Measurements from ENCODE around the gene MRTFA. TPM values are rescaled to one million over a fixed set of nuclear protein-coding genes. Genes with fewer than 3 reads are reported as not detected.

The MRTFA gene
- total RNA-seq, 2 experiments from 2014 or later = 44.1 to 45.5 TPM

DNA sequence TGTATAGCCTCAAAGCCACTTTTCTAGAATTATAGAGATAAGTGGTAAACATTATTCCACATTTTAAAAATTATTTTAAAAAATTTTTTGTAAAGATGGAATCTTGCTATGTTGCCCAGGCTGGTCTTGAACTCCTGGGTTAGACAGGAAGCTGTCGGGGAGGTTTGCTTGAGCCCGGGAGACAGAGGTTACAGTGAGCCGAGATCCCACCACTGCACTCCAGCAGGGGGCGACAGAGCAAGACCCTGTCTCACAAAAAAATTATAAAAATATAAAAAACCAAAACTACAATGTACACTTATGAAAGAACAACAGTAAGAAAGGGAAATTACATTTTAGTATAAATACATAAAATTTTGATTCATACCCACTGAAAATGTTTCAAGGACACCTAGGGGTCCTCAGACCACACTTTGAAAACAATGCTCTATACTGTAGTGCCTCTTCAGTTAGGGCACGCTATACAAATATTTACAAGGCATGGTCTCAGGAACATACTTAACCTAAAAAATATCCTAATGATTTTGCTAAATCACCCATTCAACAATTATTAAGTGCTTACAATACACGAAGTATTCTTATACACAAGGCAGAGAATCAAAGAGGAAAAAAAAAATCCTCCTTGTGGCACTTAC is 111.2 kb downstream of the MRTFA start:
- POLR2A ChIA-PET = no interaction called here
- CTCF ChIA-PET = interaction anchor here (0.7 to 12.5 kb wide), 25 partner anchors 9 to 374 kb away, joined by 3 to 218 read pairs (median 4); partner anchors contain the start of gene MRTFA
- H3K27ac Mint-ChIP-seq = no peak overlapping the region
- H3K36me3 Mint-ChIP-seq = peaks cover 3% of the 10 kb centered on the region
- H3K27me3 Mint-ChIP-seq = no peaks in the 10 kb centered on the region
- no peak overlapping the region for H3K4me3 Mint-ChIP-seq
- H3K4me1 Mint-ChIP-seq (ENCODE audit: low read depth) = peaks cover 37% of the 10 kb centered on the region
- intact Hi-C loops (cut with micrococcal nuclease) = loop anchor here (1.0 to 2.0 kb wide), 2 partner anchors 111 to 121 kb away; partner anchors contain the start of gene MRTFA
- no peaks in the 10 kb centered on the region for H3K9me3 Mint-ChIP-seq
- peak; percentile 82 for DNase-seq

DNA sequence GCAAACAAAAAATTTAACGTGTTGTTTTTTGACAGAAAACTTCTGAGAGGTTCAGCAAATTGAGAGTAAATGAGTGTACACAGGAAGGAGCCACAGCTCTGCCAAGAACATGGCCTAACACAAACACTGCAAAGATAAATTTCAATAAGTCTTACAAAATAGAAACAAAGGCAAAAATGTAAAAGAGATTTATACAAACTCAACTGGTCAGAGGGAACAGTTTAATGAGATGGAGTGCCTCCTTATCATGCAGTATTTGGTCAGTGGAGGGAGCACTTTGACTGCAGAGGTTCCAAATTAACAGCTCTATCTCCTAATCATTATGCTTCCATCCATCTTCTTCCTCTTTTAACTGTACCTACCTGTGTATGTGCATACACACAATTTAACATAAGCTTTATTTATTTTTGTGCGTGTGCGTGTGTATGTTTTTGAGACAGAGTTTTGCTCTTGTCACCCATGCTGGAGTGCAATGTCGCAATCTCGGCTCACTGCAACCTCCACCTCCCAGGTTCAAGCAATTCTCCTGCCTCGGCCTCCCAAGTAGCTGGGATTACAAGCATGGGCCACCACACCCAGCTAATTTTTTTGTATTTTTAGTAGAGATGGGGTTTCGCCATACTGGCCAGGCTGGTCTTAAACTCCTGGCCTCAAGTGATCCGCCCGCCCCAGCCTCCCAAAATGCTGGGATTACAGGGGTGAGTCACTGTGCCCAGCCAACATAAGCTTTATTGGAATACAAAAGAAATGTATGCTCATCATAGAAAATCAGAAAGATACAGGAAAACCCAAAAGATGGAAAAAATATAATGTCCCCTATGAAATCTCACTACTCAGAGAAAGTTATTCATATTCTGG is 111.9 kb downstream of the MRTFA start:
- DNase-seq = no peak
- H3K36me3 Mint-ChIP-seq = peaks cover 3% of the 10 kb centered on the region
- H3K27me3 Mint-ChIP-seq = no peaks in the 10 kb centered on the region
- no peaks in the 10 kb centered on the region for H3K9me3 Mint-ChIP-seq
- peaks cover 36% of the 10 kb centered on the region for H3K4me1 Mint-ChIP-seq (ENCODE audit: low read depth)
- ChIA-PET POLR2A (interaction anchor here (0.7 kb wide), 1 partner anchor 9 kb away, joined by 4 read pairs; no protein-coding TSS in a partner anchor), CTCF (interaction anchor here (0.7 to 12.5 kb wide), 27 partner anchors 8 to 375 kb away, joined by 3 to 218 read pairs (median 4); partner anchors contain the start of gene MRTFA)
- no peak overlapping the region for H3K27ac Mint-ChIP-seq
- H3K4me3 Mint-ChIP-seq = no peak overlapping the region
- intact Hi-C loops (cut with micrococcal nuclease) = loop anchor here (1.0 to 2.0 kb wide), 2 partner anchors 112 to 122 kb away; partner anchors contain the start of gene MRTFA

DNA sequence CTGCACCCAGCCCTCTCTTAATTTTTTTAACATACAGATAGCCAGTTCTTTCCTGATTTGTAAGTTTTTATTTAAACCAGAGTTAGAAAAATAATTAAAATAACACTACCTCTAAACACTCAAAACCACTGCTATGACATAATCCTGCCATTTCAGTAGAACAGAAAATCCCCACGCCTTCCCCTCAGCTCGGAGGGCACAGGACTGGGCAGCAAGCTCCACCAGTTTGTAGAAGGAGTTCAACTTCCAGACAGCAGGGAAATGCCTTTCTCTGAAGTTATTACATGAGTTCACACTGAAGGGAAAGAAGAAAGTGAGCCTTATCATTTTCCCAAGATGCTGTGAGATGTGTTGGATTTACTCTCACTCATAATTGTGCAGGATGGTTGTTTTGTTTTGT is 114.4 kb downstream of the MRTFA start:
- Mint-ChIP-seq H3K4me3 (no peak overlapping the region), H3K9me3 (no peaks in the 10 kb centered on the region), H3K27me3 (no peaks in the 10 kb centered on the region), H3K4me1 (ENCODE audit: low read depth) (peaks cover 43% of the 10 kb centered on the region), H3K27ac (no peak overlapping the region), H3K36me3 (peaks cover 13% of the 10 kb centered on the region)
- POLR2A ChIA-PET = no interaction called here
- no peak for DNase-seq
- intact Hi-C loops (cut with micrococcal nuclease) = no loop called here
- CTCF ChIA-PET = interaction anchor here (3.8 kb wide), 1 partner anchor 123 kb away, joined by 18 read pairs; no protein-coding TSS in a partner anchor

DNA sequence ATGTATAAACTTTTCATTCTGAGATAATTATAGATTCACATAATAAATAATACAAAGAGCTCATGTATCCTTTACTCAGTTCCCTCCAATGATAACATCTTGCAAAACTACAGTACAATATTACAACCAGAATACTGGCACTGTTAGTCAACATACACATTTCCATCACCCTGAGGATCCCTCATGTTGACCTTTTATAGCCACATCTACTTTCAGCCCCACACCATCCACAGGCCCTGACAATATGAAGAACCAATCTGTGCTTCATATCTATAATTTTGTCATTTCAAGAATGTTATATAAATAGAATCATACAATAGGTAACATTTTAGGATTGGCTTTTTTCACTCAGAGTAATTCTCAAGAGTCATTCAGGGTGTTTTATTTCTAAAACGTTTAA is 115.5 kb downstream of the MRTFA start:
- no peak overlapping the region for H3K4me3 Mint-ChIP-seq
- peaks cover 37% of the 10 kb centered on the region for H3K4me1 Mint-ChIP-seq (ENCODE audit: low read depth)
- H3K36me3 Mint-ChIP-seq = peaks cover 14% of the 10 kb centered on the region
- CTCF ChIA-PET = interaction anchor here (0.8 to 3.8 kb wide), 6 partner anchors 8 to 124 kb away, joined by 3 to 18 read pairs (median 4); no protein-coding TSS in a partner anchor
- no peak overlapping the region for H3K27ac Mint-ChIP-seq
- H3K27me3 Mint-ChIP-seq = no peaks in the 10 kb centered on the region
- POLR2A ChIA-PET = interaction anchor here (0.9 kb wide), 1 partner anchor 13 kb away, joined by 4 read pairs; no protein-coding TSS in a partner anchor
- H3K9me3 Mint-ChIP-seq = no peaks in the 10 kb centered on the region
- intact Hi-C loops (cut with micrococcal nuclease) = no loop called here
- DNase-seq = no peak

DNA sequence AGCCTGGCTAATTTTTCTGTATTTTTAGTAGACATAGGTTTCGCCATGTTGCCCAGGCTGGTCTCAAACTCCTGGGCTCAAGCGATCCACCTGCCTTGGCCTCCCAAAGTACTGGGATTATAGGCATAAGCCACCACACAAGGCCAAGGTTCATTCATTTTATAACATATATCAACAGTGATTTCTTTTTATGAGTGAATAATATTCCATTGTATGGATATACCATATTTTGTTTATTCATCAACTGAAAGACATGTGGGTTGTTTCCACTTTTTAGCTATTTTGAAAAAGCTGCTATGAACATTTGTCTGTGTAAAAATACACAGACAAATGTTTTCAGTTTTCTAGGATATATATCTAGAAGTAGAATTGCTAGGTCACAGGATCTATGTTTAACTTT is 116.0 kb downstream of the MRTFA start:
- H3K27ac Mint-ChIP-seq = peak overlapping the region; percentile 44
- no peak overlapping the region for H3K4me3 Mint-ChIP-seq

DNA sequence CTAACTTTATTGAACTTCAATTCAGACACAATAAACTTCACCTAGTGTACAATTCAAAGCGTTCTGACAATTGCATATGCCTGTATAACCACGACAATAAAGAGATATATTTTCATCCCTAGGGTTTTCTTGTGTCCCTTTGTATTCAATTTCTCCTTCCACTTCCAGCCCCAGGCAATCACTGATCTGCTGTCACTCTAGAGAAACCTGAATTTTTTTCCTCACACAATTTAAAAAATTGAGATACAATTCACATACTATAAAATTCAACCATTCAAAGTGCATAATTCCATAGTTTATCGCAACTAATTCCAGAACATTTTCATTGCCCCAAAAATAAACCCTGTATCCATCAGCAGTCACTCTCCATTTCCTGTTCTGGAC is 116.6 kb downstream of the MRTFA start:
- ChIA-PET CTCF (interaction anchor here (1.2 to 3.8 kb wide), 3 partner anchors 14 to 163 kb away, joined by 3 to 18 read pairs (median 12); no protein-coding TSS in a partner anchor), POLR2A (no interaction called here)
- Mint-ChIP-seq H3K27me3 (no peaks in the 10 kb centered on the region), H3K9me3 (no peaks in the 10 kb centered on the region), H3K36me3 (peaks cover 14% of the 10 kb centered on the region), H3K4me1 (ENCODE audit: low read depth) (peaks cover 32% of the 10 kb centered on the region), H3K4me3 (no peak overlapping the region), H3K27ac (peak overlapping the region; percentile 44)
- no peak for DNase-seq
- intact Hi-C loops (cut with micrococcal nuclease) = loop anchor here (2.0 kb wide), 2 partner anchors 13 to 57 kb away; no protein-coding TSS in a partner anchor

More for the DNA sequence above, 116.0 kb downstream of the MRTFA start:
- intact Hi-C loops (cut with micrococcal nuclease) = no loop called here
- H3K4me1 Mint-ChIP-seq (ENCODE audit: low read depth) = peaks cover 34% of the 10 kb centered on the region
- no peaks in the 10 kb centered on the region for H3K27me3 Mint-ChIP-seq
- ChIA-PET POLR2A (interaction anchor here (0.9 kb wide), 1 partner anchor 13 kb away, joined by 4 read pairs; no protein-coding TSS in a partner anchor), CTCF (interaction anchor here (0.8 to 3.8 kb wide), 6 partner anchors 8 to 125 kb away, joined by 3 to 18 read pairs (median 4); no protein-coding TSS in a partner anchor)
- H3K9me3 Mint-ChIP-seq = no peaks in the 10 kb centered on the region
- H3K36me3 Mint-ChIP-seq = peaks cover 14% of the 10 kb centered on the region
- DNase-seq = no peak

DNA sequence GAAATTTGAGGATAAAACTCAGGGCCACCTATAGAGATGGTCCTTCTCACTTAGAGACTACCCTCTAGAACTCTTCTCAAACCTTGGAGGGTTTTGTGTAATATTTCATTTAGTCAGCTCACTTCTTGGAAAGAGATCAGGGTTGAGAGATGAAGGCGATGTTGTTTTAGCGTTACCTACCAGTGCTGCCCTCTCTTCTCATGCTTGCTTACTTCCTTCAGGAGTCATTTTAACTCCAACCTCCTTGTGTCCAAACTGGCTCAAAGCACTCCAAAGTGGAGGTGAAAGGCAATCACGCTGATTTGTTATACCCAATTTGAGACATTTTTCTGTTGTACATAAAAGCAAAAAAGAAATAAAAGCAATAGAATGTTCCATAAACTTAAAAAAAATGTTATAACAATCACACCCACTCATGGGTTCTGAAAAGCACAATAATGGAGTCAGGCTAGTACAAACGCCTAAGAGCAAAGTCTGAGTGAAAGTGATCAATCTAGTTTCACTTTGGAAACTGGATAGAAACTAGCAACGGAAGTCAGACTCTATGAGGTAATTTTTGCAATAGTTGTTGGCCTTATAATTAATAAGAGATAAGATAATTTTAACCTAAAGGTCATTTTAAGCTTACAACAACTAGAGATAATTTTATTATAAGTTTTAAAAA is 117.1 kb downstream of the MRTFA start:
- H3K4me3 Mint-ChIP-seq = peak overlapping the region; percentile 60
- H3K9me3 Mint-ChIP-seq = no peaks in the 10 kb centered on the region
- H3K4me1 Mint-ChIP-seq (ENCODE audit: low read depth) = peaks cover 32% of the 10 kb centered on the region
- H3K27ac Mint-ChIP-seq = peak overlapping the region; percentile 91
- ChIA-PET POLR2A (no interaction called here), CTCF (interaction anchor here (1.2 to 3.8 kb wide), 3 partner anchors 14 to 163 kb away, joined by 3 to 18 read pairs (median 12); no protein-coding TSS in a partner anchor)
- H3K36me3 Mint-ChIP-seq = peaks cover 14% of the 10 kb centered on the region
- no peak for DNase-seq
- intact Hi-C loops (cut with micrococcal nuclease) = loop anchor here (2.0 kb wide), 2 partner anchors 13 to 57 kb away; no protein-coding TSS in a partner anchor
- H3K27me3 Mint-ChIP-seq = no peaks in the 10 kb centered on the region

DNA sequence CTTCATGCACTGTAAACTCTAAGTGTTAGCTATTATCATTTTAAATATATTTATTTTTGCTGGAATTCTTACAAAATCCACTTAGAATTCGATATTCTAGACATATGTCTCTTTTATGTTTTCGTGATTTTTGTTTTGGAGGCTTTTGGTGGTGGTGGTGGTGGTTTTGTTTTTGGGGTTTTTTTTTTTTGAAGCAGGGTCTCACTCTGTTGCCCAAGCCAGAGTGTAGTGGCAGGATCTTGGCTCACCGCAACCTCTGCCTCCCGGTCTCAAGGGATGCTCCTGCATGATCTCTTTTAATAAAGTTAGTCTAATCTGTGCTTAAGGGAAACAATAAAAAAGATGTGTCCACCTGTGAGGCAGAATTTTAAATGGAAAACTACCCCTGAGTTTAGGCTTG is 117.7 kb downstream of the MRTFA start:
- ChIA-PET POLR2A (no interaction called here), CTCF (interaction anchor here (1.2 to 3.8 kb wide), 2 partner anchors 127 to 164 kb away, joined by 3 to 18 read pairs; no protein-coding TSS in a partner anchor)
- H3K9me3 Mint-ChIP-seq = no peaks in the 10 kb centered on the region
- H3K4me1 Mint-ChIP-seq (ENCODE audit: low read depth) = peaks cover 32% of the 10 kb centered on the region
- H3K27ac Mint-ChIP-seq = peak overlapping the region; percentile 91
- no peak for DNase-seq
- no peaks in the 10 kb centered on the region for H3K27me3 Mint-ChIP-seq
- H3K4me3 Mint-ChIP-seq = peak overlapping the region; percentile 60
- H3K36me3 Mint-ChIP-seq = peaks cover 14% of the 10 kb centered on the region
- intact Hi-C loops (cut with micrococcal nuclease) = loop anchor here (2.0 kb wide), 2 partner anchors 14 to 56 kb away; no protein-coding TSS in a partner anchor

DNA sequence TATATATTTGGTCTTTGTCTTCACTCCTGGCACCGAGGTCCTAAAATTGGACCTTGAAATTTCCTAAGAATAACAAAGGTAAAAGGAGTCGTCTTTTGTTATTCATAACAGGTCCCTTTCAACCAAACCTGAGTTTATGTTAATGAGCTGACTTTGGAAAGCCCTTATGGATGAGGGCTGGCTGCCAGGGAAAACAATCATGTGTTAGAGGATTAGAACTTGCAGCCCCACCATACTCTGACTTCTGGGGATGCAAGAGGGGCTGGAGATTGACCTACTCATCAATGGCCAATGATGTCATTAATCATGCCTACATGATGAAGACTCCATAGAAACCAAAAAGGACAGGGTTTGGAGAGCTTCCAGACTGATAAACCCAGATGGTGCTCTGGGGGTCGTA is 118.9 kb downstream of the MRTFA start:
- Mint-ChIP-seq H3K9me3 (no peaks in the 10 kb centered on the region), H3K36me3 (peaks cover 13% of the 10 kb centered on the region), H3K27ac (no peak overlapping the region), H3K27me3 (no peaks in the 10 kb centered on the region), H3K4me1 (ENCODE audit: low read depth) (peaks cover 32% of the 10 kb centered on the region), H3K4me3 (no peak overlapping the region)
- POLR2A ChIA-PET = no interaction called here
- intact Hi-C loops (cut with micrococcal nuclease) = loop anchor here (2.0 kb wide), 2 partner anchors 15 to 55 kb away; no protein-coding TSS in a partner anchor
- CTCF ChIA-PET = interaction anchor here (0.7 to 1.8 kb wide), 4 partner anchors 9 to 81 kb away, joined by 3 to 8 read pairs (median 3); no protein-coding TSS in a partner anchor
- DNase-seq = no peak

DNA sequence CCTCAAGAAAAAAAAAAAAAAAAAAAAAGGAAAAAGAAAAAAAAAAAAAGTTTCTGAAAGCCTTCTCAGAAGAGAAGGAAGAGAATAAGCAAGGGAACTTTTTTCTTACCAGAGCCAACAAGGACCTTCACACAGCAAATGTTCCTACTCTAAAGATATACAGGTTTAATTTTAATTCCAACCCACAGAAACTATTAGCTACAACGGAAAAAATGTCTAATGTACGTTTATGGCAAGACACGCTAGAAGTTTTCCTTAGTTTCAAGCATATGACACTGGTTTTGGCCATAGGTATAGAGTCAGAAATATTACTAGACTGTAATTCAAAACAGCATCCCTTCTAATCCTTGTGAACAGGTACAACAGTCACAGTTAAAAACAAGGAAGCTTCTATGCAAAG is 120.1 kb downstream of the MRTFA start:
- no peaks in the 10 kb centered on the region for H3K27me3 Mint-ChIP-seq
- intact Hi-C loops (cut with micrococcal nuclease) = no loop called here
- DNase-seq = no peak
- H3K4me1 Mint-ChIP-seq (ENCODE audit: low read depth) = peaks cover 32% of the 10 kb centered on the region
- no peak overlapping the region for H3K4me3 Mint-ChIP-seq
- H3K36me3 Mint-ChIP-seq = peaks cover 11% of the 10 kb centered on the region
- ChIA-PET CTCF (interaction anchor here (1.1 to 1.8 kb wide), 3 partner anchors 9 to 131 kb away, joined by 3 to 8 read pairs (median 4); no protein-coding TSS in a partner anchor), POLR2A (no interaction called here)
- H3K27ac Mint-ChIP-seq = no peak overlapping the region
- no peaks in the 10 kb centered on the region for H3K9me3 Mint-ChIP-seq

All from activated CD4-positive, alpha-beta memory T cell treated with anti-CD3 and anti-CD28 coated beads for 36 hours (primary cell).